Endothelial cell of umbilical vein (primary cell): ENCODE data around the gene RAB7A.

Experiments used
- GATA2 ChIP-seq: IDR thresholded peaks from 2 replicates; pipeline ENCODE4 v1.7.0; 2011; ENCODE audit warnings: low read depth, mild to moderate bottlenecking, moderate library complexity, mixed read lengths, low read length; ENCODE audit not compliant: insufficient read length, insufficient read depth
- TF ChIP-seq, protein P1 (sequence below): IDR thresholded peaks from 2 replicates; pipeline ENCODE4 v1.6.1; 2011; ENCODE audit not compliant: insufficient read depth, insufficient read length
- TF ChIP-seq, protein P2 (sequence below), 2 donors: IDR thresholded peaks; 1 replicate in 1 of 2; 2 replicates in 1 of 2; pipeline ENCODE4 v1.5.1; 2011; ENCODE audit warnings: low read length in 2 of 2, mild to moderate bottlenecking in 2 of 2, moderate library complexity in 2 of 2, control low read depth in 1 of 2, inconsistent platforms in 1 of 2, low read depth in 1 of 2; ENCODE audit not compliant: insufficient read depth in 1 of 2; ENCODE audit errors: extremely low read depth in 1 of 2

DNA sequence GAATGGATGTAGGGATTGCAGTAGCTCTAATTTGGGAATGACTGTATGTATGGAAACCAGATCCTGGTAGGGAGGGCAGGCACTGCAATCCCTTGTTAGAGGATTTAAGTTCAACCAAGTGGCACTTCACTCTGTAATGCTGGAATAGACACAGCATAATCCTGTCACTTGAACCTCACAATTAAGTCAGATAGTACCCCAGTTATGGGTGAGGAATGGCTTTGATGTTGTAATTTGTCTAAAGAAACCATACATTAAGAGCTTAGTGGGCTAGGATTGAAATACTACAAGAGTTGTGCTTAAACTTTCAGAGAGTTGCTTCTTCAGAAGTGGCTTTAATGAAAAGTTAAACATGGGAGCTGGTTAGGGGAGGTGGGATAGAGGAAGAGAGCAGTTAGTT lies 9.3 kb downstream of the RAB7A start:
- TF ChIP-seq, protein P1, sequence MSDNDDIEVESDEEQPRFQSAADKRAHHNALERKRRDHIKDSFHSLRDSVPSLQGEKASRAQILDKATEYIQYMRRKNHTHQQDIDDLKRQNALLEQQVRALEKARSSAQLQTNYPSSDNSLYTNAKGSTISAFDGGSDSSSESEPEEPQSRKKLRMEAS: no peak
- no peak for TF ChIP-seq GATA2
- TF ChIP-seq, protein P2, sequence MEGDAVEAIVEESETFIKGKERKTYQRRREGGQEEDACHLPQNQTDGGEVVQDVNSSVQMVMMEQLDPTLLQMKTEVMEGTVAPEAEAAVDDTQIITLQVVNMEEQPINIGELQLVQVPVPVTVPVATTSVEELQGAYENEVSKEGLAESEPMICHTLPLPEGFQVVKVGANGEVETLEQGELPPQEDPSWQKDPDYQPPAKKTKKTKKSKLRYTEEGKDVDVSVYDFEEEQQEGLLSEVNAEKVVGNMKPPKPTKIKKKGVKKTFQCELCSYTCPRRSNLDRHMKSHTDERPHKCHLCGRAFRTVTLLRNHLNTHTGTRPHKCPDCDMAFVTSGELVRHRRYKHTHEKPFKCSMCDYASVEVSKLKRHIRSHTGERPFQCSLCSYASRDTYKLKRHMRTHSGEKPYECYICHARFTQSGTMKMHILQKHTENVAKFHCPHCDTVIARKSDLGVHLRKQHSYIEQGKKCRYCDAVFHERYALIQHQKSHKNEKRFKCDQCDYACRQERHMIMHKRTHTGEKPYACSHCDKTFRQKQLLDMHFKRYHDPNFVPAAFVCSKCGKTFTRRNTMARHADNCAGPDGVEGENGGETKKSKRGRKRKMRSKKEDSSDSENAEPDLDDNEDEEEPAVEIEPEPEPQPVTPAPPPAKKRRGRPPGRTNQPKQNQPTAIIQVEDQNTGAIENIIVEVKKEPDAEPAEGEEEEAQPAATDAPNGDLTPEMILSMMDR (IDR thresholded peaks at IDR 0.05; ENCODE audit: extremely low read depth in 1 of 2, insufficient read depth in 1 of 2, low read depth in 1 of 2, low read length in 2 of 2): no peak
